GM10266 (cell line): ENCODE data around the gene PRICKLE1.

ENCODE experiments used
- DNase-seq: peaks from one replicate; pipeline ENCODE4 v3.0.0; 2012; ENCODE audit errors: extremely low spot score
- TF ChIP-seq, protein P1 (sequence below): IDR thresholded peaks from 2 replicates; pipeline ENCODE4 v1.5.1; 2012; ENCODE audit warnings: mild to moderate bottlenecking, low read depth; ENCODE audit not compliant: control insufficient read depth, insufficient read depth; ENCODE audit errors: missing control alignments

The PRICKLE1 gene

DNA sequence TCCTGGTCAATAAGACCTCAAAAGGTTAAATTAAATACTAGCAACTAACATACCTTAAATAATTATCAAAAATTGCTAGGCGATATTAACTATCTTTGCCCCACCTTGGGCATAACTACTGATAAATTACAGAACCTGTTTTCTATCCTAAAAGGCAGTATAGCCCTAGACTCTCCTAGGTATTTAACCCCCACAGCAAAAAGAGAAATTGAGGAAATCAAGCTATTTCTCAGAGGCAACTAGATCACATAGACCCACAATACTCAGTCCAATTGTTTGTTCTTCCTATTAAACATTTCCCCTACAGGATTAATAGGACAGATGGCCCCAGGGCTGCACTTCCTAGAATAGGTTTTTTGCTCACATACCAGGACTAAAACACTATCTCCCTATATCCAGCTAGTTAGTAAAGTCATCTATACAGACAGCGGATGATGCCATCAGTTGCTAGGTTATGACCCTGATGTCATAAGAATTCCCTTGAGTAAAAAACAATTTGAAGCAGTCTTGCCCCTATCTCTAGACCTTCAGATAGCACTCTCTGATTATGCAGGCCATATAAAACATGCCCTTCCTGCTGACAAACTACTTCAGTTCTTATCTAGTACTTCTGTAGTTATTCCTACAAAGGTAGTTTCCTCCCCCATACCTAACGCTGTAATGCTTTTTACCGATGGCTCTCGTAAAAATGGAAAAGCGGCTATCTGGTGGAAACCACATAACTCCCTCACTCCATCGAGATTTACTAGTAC lies 145.2 kb downstream of the PRICKLE1 start:
- DNase-seq, result no peak
- TF ChIP-seq, protein P1, sequence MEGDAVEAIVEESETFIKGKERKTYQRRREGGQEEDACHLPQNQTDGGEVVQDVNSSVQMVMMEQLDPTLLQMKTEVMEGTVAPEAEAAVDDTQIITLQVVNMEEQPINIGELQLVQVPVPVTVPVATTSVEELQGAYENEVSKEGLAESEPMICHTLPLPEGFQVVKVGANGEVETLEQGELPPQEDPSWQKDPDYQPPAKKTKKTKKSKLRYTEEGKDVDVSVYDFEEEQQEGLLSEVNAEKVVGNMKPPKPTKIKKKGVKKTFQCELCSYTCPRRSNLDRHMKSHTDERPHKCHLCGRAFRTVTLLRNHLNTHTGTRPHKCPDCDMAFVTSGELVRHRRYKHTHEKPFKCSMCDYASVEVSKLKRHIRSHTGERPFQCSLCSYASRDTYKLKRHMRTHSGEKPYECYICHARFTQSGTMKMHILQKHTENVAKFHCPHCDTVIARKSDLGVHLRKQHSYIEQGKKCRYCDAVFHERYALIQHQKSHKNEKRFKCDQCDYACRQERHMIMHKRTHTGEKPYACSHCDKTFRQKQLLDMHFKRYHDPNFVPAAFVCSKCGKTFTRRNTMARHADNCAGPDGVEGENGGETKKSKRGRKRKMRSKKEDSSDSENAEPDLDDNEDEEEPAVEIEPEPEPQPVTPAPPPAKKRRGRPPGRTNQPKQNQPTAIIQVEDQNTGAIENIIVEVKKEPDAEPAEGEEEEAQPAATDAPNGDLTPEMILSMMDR, result no peak

DNA sequence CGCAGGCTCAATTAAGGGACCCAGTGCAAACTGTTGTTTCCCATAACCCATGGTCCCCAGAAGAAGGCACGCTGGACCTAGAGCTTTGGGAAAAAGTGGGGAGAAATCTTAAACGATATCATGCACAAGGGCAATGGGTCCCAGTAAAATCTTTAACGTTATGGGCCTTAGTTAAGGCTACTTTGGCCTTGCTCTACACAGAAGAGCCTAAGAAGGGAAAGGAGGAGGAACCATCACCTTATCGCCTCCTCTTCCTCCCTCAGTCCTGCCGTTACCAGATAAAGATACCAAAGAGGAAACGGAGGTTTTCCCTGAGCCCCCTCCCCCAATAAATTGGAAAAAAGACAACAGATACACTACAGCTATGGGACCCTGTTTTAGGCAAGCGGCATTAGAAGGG lies 146.7 kb downstream of the PRICKLE1 start:
- TF ChIP-seq, protein P1, result no peak
- no peak for DNase-seq

DNA sequence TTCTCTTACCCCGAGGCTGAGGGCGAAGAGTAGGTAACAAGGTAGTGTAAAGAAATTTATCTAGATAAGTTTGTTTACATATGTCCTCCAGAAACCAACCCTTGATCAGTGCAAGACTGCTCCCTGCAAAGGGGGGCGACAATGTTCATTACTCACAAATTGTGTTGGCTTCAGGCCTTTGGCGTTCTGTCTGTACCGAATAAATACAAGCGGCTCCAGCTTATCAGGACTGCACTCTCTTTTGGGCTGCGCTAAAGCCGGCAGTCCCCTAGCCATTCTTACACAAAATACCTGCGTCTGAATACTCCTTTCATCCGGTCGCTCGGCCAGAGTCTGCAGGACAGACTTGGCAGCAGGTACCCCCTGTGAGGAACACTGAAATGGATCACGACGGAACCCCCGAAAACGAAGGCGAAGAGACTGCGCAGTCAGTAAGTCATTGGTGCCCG lies 147.2 kb downstream of the PRICKLE1 start:
- TF ChIP-seq, protein P1, result no peak
- no peak for DNase-seq

DNA sequence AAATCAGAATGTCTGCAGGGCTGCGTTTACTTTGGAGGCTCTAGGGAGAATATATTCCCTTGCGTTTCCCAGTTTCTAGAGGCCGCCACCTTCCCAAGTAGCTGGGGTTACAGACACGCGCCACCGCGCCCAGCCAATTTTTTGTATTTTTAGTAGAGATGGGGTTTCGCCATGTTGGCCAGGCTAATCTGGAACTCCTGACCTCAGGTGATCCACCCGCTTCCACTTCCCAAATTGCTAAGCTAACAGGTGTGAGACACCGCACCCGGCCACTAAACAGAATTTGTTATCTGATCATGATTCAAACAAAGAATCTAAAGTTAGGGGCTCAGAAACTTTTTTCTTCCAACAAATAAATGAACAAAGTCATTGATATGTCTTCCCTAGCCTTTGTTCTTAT lies 148.9 kb downstream of the PRICKLE1 start:
- TF ChIP-seq, protein P1, result no peak
- DNase-seq, result no peak

DNA sequence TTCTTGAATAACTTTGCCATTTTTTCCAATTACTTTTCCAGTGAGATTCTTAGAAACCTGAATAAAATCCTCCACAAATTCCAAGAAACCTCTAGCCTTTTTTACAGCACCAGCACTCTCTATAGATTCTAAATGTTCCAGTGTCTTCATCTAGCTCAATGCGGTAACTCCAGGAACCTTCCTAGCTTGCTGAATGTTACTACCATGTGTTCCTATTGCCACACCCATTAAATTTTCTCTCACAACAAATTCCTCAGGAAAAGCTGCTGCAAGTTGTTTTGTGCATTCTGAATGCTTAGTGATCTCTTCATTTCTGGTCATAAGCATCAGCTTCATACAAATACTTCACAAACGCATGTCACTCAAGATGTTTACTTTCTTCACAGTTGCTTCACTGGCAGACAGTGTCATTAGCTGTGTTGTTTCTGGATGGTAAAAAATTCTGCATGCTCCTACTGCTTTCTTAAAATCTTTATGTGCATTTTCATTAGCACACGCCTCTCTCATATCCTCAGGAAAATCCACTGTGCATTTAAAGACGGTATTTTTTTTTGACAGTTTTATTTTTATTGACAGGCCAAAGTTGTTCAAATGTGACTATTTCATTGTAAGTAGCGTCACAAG lies 156.9 kb downstream of the PRICKLE1 start:
- no peak for DNase-seq
- TF ChIP-seq, protein P1, result no peak

DNA sequence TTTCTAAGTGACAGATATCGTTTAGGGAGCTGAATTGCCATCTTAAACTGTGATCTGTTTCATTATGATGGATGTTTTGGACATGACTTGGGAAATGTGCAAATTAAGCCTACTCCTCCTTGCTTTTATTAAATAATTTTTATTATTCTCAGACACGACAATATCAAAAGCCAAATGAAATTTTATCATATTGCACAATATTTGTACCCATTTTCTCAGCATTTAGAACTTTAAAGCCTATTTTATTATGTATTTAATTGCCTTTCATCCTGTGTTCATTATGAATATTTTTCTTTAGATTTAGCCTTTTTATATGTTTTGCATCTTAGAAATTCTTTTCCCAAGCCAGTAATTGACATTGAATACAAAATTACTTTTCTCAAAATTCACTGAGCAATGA lies 160.7 kb downstream of the PRICKLE1 start:
- DNase-seq, result no peak
- TF ChIP-seq, protein P1, result no peak

DNA sequence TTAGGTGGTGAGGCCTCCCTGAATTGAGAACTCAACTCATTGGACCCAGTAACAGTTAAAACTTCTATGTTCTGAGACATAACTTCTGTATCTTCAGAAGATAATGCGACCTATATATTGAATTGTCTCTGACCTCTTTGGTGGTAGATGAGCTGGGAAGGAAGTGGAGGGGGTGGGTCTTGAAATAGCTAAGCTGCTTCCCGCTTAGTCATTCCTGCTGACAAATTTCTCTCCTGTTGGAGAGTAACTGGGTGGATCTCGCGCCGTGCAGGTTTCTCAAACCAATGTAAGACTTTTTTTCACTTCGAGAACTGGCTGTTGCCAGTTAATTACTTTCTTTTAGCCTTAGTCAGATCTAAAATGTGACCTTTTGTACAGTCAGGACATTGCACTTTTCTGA lies 162.8 kb downstream of the PRICKLE1 start:
- TF ChIP-seq, protein P1, result no peak
- no peak for DNase-seq
